Stimulated activated naive B cell treated with anti-CD40 and anti-IgM and Interleukin-4, amounts not matched to agents 10 μg/mL and 1 μg/mL and 100 μg/mL, for 72 hours (primary cell): ENCODE data around the gene RNASE9.
"Not testable (repeated sequence)": the region's sequence is repeated elsewhere in the genome, so short reads cannot be mapped to it uniquely, and the experiment has no call there.

ENCODE experiments used
- ATAC-seq, 2 donors: fragments of 150-1000 bp; cut with Tn5 transposase; replicated peaks; 2 replicates each; pipeline ENCODE4 v1.10.0; 2021; ENCODE audit warnings: moderate library complexity in 1 of 2
- DNase-seq: peaks from one replicate; pipeline ENCODE4 v3.0.0; 2021
- H3K27ac Mint-ChIP-seq: one replicate; pipeline ENCODE4 v1.8.0; 2022; ENCODE audit warnings: mild to moderate bottlenecking, mixed read lengths
- H3K27me3 Mint-ChIP-seq, 2 donors: one replicate each; pipeline ENCODE4 v1.8.0; 2022; ENCODE audit warnings: mixed read lengths in 2 of 2
- H3K36me3 Mint-ChIP-seq, 2 donors: one replicate each; pipeline ENCODE4 v1.8.0; 2022; ENCODE audit warnings: mixed read lengths in 2 of 2, mild to moderate bottlenecking in 1 of 2
- H3K4me1 Mint-ChIP-seq, 2 donors: one replicate each; pipeline ENCODE4 v1.8.0; 2022; ENCODE audit warnings: mixed read lengths in 2 of 2, mild to moderate bottlenecking in 1 of 2
- H3K4me3 Mint-ChIP-seq, 2 donors: one replicate each; pipeline ENCODE4 v1.8.0; 2022; ENCODE audit warnings: mild to moderate bottlenecking in 2 of 2, mixed read lengths in 2 of 2, moderate library complexity in 1 of 2
- H3K9me3 Mint-ChIP-seq, 2 donors: one replicate each; pipeline ENCODE4 v1.8.0; 2022; ENCODE audit warnings: mixed read lengths in 2 of 2, mild to moderate bottlenecking in 1 of 2

RNASE9 gene

DNA sequence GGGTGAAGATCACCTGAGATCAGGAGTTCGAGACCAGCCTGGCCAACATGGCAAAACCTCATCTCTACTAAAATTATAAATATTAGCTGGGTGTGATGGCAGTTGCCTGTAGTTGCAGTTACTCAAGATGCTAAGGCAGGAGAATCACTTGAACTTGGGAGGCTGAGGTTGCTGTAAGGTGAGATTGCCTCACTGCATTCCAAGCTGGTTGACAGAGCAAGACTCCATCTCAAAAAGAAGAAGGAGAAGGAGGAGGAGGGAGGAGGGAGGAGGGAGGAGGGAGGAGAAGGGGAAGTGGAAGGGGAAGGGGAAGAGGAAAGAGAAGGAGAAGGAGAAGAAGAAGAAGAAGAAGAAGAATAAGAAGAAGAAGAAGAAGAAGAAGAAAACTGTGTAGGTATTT lies 38.5 kb downstream of the RNASE9 start:
- H3K27me3 Mint-ChIP-seq: no peaks in the 10 kb centered on the region
- DNase-seq (no peak), ATAC-seq (no peak)
- H3K36me3 Mint-ChIP-seq: no peaks in the 10 kb centered on the region
- no peaks in the 10 kb centered on the region for H3K9me3 Mint-ChIP-seq
- H3K27ac Mint-ChIP-seq: no peak overlapping the region
- H3K4me3 Mint-ChIP-seq: no peak overlapping the region
- H3K4me1 Mint-ChIP-seq: peaks cover 4 to 6% of the 10 kb centered on the region in 2 donors

DNA sequence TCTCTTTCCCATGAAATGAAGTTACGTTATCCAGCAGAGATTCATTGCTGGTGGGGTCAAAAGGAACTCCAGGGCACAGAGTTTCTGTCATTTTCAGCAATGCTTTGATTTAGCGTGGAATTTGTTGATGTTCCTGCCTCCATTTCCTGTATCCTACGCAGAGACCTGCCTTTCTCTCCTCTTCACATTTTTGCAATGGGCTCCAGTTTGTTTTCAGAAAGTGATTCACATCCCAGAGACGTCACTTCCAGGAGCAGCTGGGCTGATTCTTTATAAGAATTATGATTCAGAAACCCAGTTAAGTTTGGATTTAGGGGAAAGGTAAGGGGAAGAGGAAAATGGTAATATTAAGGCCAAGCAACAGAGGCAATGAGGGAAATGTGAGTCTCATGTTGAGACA lies 43.9 kb downstream of the RNASE9 start:
- H3K27me3 Mint-ChIP-seq: no peaks in the 10 kb centered on the region
- H3K36me3 Mint-ChIP-seq: no peaks in the 10 kb centered on the region
- no peaks in the 10 kb centered on the region for H3K9me3 Mint-ChIP-seq
- H3K4me3 Mint-ChIP-seq: no peak overlapping the region
- H3K27ac Mint-ChIP-seq: no peak overlapping the region
- ATAC-seq: no peak
- DNase-seq: no peak
- H3K4me1 Mint-ChIP-seq: peaks cover 9 to 14% of the 10 kb centered on the region in 2 donors

DNA sequence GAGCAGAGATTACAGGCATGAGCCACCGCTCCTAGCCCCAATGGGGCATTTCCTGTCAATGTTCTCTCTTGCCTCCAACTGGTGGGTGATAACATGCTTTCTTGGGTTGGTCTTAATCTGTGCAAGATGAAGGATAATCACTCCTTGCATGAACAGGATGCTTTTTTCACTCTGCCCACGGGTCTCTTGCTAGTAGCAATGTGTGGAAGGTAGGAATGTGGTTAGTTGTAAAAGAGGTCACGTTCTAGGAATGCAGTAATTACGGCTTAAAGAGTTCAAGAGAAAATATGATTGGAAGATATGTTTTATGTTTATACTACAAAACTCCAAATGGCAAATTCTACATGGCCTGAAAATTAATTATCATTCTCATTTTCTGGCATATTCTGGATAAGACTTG lies 45.0 kb downstream of the RNASE9 start:
- no peaks in the 10 kb centered on the region for H3K27me3 Mint-ChIP-seq
- H3K27ac Mint-ChIP-seq: no peak overlapping the region
- H3K4me1 Mint-ChIP-seq: peaks cover 18 to 23% of the 10 kb centered on the region in 2 donors
- DNase-seq: no peak
- no peak for ATAC-seq
- H3K36me3 Mint-ChIP-seq: no peaks in the 10 kb centered on the region
- H3K4me3 Mint-ChIP-seq: no peak overlapping the region
- H3K9me3 Mint-ChIP-seq: no peaks in the 10 kb centered on the region

DNA sequence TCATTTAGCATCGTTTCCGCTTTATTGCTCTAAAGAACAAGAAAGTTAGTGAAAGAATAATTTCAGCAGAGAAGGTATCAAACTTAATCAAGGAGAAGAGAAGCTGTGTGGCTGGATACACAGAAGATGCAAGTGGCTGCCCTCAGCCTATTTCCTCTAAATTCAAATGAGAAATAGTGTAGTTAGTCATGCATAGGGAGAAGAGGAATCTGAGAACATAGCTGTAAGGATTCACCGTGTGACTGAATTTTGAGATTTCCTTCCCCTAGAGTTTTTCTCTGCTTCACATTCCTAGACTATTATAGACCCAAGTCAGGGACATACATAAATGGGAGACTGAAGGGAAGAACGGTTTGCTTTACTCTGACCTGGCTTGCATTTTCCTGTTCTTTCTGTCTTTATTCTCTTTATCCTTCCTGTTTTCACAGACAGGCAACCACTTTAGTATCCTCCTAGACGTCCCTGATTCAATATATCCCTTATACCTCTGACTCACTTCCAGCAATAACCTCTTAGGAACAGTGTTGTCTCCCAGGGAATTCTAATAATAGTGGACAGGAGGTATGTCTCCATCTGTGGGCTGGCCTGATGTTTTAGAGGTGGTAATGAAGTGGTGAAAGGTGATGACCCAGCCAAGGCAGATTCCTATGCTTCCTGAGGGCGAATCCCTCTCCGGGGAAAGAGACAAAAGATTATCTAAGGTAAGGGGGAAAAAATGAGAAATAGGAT lies 48.5 kb downstream of the RNASE9 start:
- DNase-seq (no peak), ATAC-seq (peak in 1 of 2 donors; percentile 62)
- Mint-ChIP-seq H3K27me3 (no peaks in the 10 kb centered on the region), H3K36me3 (no peaks in the 10 kb centered on the region), H3K4me1 (peaks cover 18 to 23% of the 10 kb centered on the region in 2 donors), H3K4me3 (no peak overlapping the region), H3K27ac (no peak overlapping the region), H3K9me3 (no peaks in the 10 kb centered on the region)

DNA sequence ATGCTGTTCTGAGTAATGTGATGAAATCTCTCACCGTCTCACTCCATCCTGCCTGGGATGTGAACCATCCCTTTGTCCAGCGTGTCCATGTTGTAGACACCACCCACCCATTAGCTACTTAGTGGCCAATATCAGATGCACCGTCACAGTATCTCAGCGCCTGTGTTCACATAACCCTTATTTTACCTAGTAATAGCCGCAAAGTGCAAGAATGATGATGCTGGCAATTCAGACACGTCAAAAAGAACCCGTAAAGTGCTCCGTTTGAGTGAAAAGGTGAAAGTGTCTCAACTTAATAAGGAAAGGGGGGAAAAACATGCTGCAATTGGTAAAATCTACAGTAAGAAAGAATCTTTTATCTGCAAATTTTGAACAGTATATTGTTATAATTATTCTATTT lies 52.5 kb downstream of the RNASE9 start:
- Mint-ChIP-seq H3K4me1 (peaks cover 28 to 37% of the 10 kb centered on the region in 2 donors), H3K9me3 (no peaks in the 10 kb centered on the region), H3K27me3 (no peaks in the 10 kb centered on the region), H3K4me3 (no peak overlapping the region), H3K36me3 (no peaks in the 10 kb centered on the region), H3K27ac (no peak overlapping the region)
- no peak for DNase-seq
- no peak for ATAC-seq

DNA sequence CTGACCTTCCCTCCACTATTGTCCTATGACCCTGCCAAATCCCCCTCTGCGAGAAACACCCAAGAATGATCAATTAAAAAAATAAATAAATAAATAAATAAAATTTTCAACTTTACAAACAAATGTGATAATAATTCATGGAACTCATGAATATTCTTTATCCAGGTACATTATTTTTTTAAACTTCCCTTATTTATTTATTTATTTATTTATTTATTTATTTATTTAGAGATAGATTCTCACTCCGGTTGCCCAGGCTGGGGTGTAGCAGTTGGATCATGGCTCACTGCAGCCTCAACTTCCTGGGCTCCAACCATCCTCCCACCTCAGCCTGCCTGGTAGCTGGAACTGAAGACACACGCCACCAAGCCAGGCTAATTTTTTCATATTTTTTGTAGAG lies 53.3 kb downstream of the RNASE9 start:
- not testable (repeated sequence) for H3K9me3 Mint-ChIP-seq, DNase-seq, ATAC-seq, H3K4me3 Mint-ChIP-seq, H3K36me3 Mint-ChIP-seq, H3K27me3 Mint-ChIP-seq, H3K27ac Mint-ChIP-seq
- H3K4me1 Mint-ChIP-seq: peaks cover 26 to 31% of the 10 kb centered on the region in 2 donors

DNA sequence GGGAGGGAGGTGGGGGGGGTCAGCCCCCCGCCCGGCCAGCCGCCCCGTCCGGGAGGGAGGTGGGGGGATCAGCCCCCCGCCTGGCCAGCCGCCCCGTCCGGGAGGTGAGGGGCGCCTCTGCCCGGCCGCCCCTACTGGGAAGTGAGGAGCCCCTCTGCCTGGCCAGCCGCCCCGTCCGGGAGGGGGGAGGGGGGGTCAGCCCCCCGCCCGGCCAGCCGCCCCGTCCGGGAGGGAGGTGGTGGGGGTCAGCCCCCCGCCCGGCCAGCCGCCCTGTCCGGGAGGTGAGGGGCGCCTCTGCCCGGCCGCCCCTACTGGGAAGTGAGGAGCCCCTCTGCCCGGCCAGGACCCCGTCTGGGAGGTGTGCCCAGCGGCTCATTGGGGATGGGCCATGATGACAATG lies 54.1 kb downstream of the RNASE9 start:
- not testable (repeated sequence) for H3K27ac Mint-ChIP-seq, H3K4me3 Mint-ChIP-seq, ATAC-seq, H3K27me3 Mint-ChIP-seq, DNase-seq, H3K9me3 Mint-ChIP-seq, H3K36me3 Mint-ChIP-seq
- peaks cover 18 to 23% of the 10 kb centered on the region in 2 donors for H3K4me1 Mint-ChIP-seq

DNA sequence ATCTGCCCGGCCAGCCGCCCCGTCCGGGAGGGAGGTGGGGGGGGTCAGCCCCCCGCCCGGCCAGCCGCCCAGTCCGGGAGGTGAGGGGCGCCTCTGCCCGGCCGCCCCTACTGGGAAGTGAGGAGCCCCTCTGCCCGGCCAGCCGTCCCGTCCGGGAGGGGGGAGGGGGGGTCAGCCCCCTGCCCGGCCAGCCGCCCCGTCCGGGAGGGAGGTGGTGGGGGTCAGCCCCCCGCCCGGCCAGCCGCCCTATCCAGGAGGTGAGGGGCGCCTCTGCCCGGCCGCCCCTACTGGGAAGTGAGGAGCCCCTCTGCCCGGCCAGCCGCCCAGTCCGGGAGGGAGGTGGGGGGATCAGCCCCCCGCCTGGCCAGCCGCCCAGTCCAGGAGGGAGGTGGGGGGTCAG lies 54.6 kb downstream of the RNASE9 start:
- H3K4me1 Mint-ChIP-seq: peaks cover 14 to 18% of the 10 kb centered on the region in 2 donors
- not testable (repeated sequence) for H3K9me3 Mint-ChIP-seq, H3K27me3 Mint-ChIP-seq, H3K4me3 Mint-ChIP-seq, H3K36me3 Mint-ChIP-seq, DNase-seq, H3K27ac Mint-ChIP-seq, ATAC-seq
